Astrocyte (in vitro differentiated cells and primary cell): Measurements from ENCODE around the gene WDR43. TPM values are rescaled to one million over a fixed set of nuclear protein-coding genes. Genes with fewer than 3 reads are reported as not detected.

Source experiments
- DNase-seq: peaks from one replicate; pipeline ENCODE4 v3.0.0-alpha.2; 2010; ENCODE audit warnings: low read depth
- FAIRE-seq: peaks from 2 replicates; lab custom pipeline; 2011; peaks lifted over from hg19 to GRCh38; lab: Jason Lieb, UNC
- H2AFZ ChIP-seq: 2 replicates; pipeline ENCODE4 v1.6.0; 2012; ENCODE audit warnings: low read depth, low read length, inconsistent platforms
- H3K27ac ChIP-seq: 2 replicates; pipeline ENCODE4 v1.5.1; 2011; ENCODE audit warnings: low read depth, low read length, inconsistent platforms
- H3K27me3 ChIP-seq: 2 replicates; pipeline ENCODE4 v1.6.0; 2011; ENCODE audit warnings: low read length, inconsistent platforms; ENCODE audit not compliant: insufficient read depth
- H3K36me3 ChIP-seq: 2 replicates; pipeline ENCODE4 v1.5.1; 2011; ENCODE audit warnings: low read length, inconsistent platforms; ENCODE audit not compliant: insufficient read depth
- H3K4me1 ChIP-seq: 2 replicates; pipeline ENCODE4 v1.5.1; 2011; ENCODE audit warnings: low read length, inconsistent platforms; ENCODE audit not compliant: insufficient read depth
- H3K4me2 ChIP-seq: 2 replicates; pipeline ENCODE4 v1.6.0; 2012; ENCODE audit warnings: low read length, inconsistent platforms
- H3K4me3 ChIP-seq: 2 replicates; pipeline ENCODE4 v1.5.1; 2011; ENCODE audit warnings: low read depth, mild to moderate bottlenecking, low read length, inconsistent platforms; ENCODE audit not compliant: insufficient read depth
- H3K79me2 ChIP-seq: 2 replicates; pipeline ENCODE4 v1.6.0; 2012; ENCODE audit warnings: mild to moderate bottlenecking, low read length, inconsistent platforms; ENCODE audit not compliant: insufficient read depth
- H3K9ac ChIP-seq: 2 replicates; pipeline ENCODE4 v1.6.0; 2012; ENCODE audit warnings: mild to moderate bottlenecking, low read length, inconsistent platforms
- H3K9me3 ChIP-seq: 2 replicates; pipeline ENCODE4 v1.5.1; 2012; ENCODE audit warnings: low read depth, mild to moderate bottlenecking, low read length, inconsistent platforms; ENCODE audit not compliant: insufficient read depth
- H4K20me1 ChIP-seq: 2 replicates; pipeline ENCODE4 v1.6.0; 2012; ENCODE audit warnings: low read length, inconsistent platforms; ENCODE audit not compliant: insufficient read depth
- H3K27ac Mint-ChIP-seq: one replicate; pipeline ENCODE4 v1.8.0; 2021; ENCODE audit warnings: mild to moderate bottlenecking, mixed read lengths; ENCODE audit not compliant: unreplicated experiment
- H3K27me3 Mint-ChIP-seq: one replicate; pipeline ENCODE4 v1.8.0; 2021; ENCODE audit warnings: low read depth, mixed read lengths; ENCODE audit not compliant: unreplicated experiment
- H3K36me3 Mint-ChIP-seq: one replicate; pipeline ENCODE4 v1.8.0; 2021; ENCODE audit warnings: low read depth, mixed read lengths; ENCODE audit not compliant: unreplicated experiment
- H3K4me1 Mint-ChIP-seq: one replicate; pipeline ENCODE4 v1.8.0; 2021; ENCODE audit warnings: low read depth, mixed read lengths; ENCODE audit not compliant: unreplicated experiment
- H3K4me3 Mint-ChIP-seq: one replicate; pipeline ENCODE4 v1.8.0; 2021; ENCODE audit warnings: mild to moderate bottlenecking, moderate library complexity, mixed read lengths; ENCODE audit not compliant: unreplicated experiment
- H3K9me3 Mint-ChIP-seq: one replicate; pipeline ENCODE4 v1.8.0; 2021; ENCODE audit warnings: mild to moderate bottlenecking, mixed read lengths; ENCODE audit not compliant: unreplicated experiment
- CTCF ChIP-seq: IDR thresholded peaks from 2 replicates; pipeline ENCODE4 v1.5.1; 2011; ENCODE audit warnings: low read depth, mild to moderate bottlenecking, inconsistent platforms, low read length, moderate library complexity; ENCODE audit not compliant: insufficient read depth
- EZH2 ChIP-seq: IDR thresholded peaks from 2 replicates; pipeline ENCODE4 v1.6.1; 2012; ENCODE audit warnings: mild to moderate bottlenecking, low read length, inconsistent platforms; ENCODE audit not compliant: insufficient read depth
- total RNA-seq: library from RNA; stranded (reverse); gene quantifications from 2 replicates; pipeline ENCODE4 v1.2.1, GENCODE V29; 2021

Gene WDR43
- total RNA-seq, 1 donor from 2014 or later: 83.9 TPM

- H3K9ac ChIP-seq: no peak overlapping the region
- TF ChIP-seq EZH2 (no peak), CTCF (no peak)
- H3K27me3 ChIP-seq: no peaks in the 10 kb centered on the region
- no peak overlapping the region for H3K27ac ChIP-seq
- H3K79me2 ChIP-seq: peaks cover 94% of the 10 kb centered on the region
- Mint-ChIP-seq H3K27me3 (no peaks in the 10 kb centered on the region), H3K9me3 (no peaks in the 10 kb centered on the region), H3K4me1 (peaks cover 31% of the 10 kb centered on the region), H3K27ac (peak overlapping the region; percentile 75), H3K4me3 (no peak overlapping the region), H3K36me3 (peaks cover 28% of the 10 kb centered on the region)
- H4K20me1 ChIP-seq: peaks cover 82% of the 10 kb centered on the region
- no peak overlapping the region for H3K4me3 ChIP-seq
- peaks cover 2% of the 10 kb centered on the region for H3K4me1 ChIP-seq
- H2AFZ ChIP-seq: no peak overlapping the region
- no peaks in the 10 kb centered on the region for H3K9me3 ChIP-seq
- H3K36me3 ChIP-seq: peaks cover 49% of the 10 kb centered on the region
- no peak overlapping the region for H3K4me2 ChIP-seq
- FAIRE-seq (no peak), DNase-seq (no peak)
Measured at GRCh38 chr2:28906821-28907220, 12.4 kb downstream of the WDR43 start.

GRCh38 chr2:28908172-28908571 is 13.7 kb downstream of the WDR43 start:
- H3K27me3 ChIP-seq: no peaks in the 10 kb centered on the region
- H3K4me2 ChIP-seq: no peak overlapping the region
- H3K9ac ChIP-seq: no peak overlapping the region
- H3K27ac Mint-ChIP-seq: no peak overlapping the region
- H3K9me3 ChIP-seq: no peaks in the 10 kb centered on the region
- no peaks in the 10 kb centered on the region for H3K9me3 Mint-ChIP-seq
- H3K4me1 Mint-ChIP-seq: peaks cover 29% of the 10 kb centered on the region
- H2AFZ ChIP-seq: no peak overlapping the region
- peaks cover 28% of the 10 kb centered on the region for H3K36me3 Mint-ChIP-seq
- peaks cover 92% of the 10 kb centered on the region for H3K79me2 ChIP-seq
- H3K4me3 ChIP-seq: no peak overlapping the region
- H3K36me3 ChIP-seq: peaks cover 47% of the 10 kb centered on the region
- TF ChIP-seq EZH2 (no peak), CTCF (no peak)
- peaks cover 2% of the 10 kb centered on the region for H3K4me1 ChIP-seq
- FAIRE-seq: no peak
- no peaks in the 10 kb centered on the region for H3K27me3 Mint-ChIP-seq
- DNase-seq: no peak
- peaks cover 79% of the 10 kb centered on the region for H4K20me1 ChIP-seq
- H3K27ac ChIP-seq: no peak overlapping the region
- H3K4me3 Mint-ChIP-seq: no peak overlapping the region

GRCh38 chr2:28909655-28910353 is 15.3 kb downstream of the WDR43 start:
- Histone ChIP-seq H3K9me3 (no peaks in the 10 kb centered on the region), H3K9ac (no peak overlapping the region), H3K27ac (no peak overlapping the region), H3K27me3 (no peaks in the 10 kb centered on the region), H2AFZ (no peak overlapping the region), H3K79me2 (peaks cover 89% of the 10 kb centered on the region), H3K4me3 (no peak overlapping the region), H3K4me2 (no peak overlapping the region), H3K4me1 (no peaks in the 10 kb centered on the region), H4K20me1 (peaks cover 62% of the 10 kb centered on the region), H3K36me3 (peaks cover 54% of the 10 kb centered on the region)
- TF ChIP-seq EZH2 (no peak), CTCF (no peak)
- no peak overlapping the region for H3K27ac Mint-ChIP-seq
- no peak for DNase-seq
- H3K9me3 Mint-ChIP-seq: no peaks in the 10 kb centered on the region
- FAIRE-seq: no peak
- H3K4me1 Mint-ChIP-seq: peaks cover 21% of the 10 kb centered on the region
- no peaks in the 10 kb centered on the region for H3K27me3 Mint-ChIP-seq
- H3K4me3 Mint-ChIP-seq: no peak overlapping the region
- peaks cover 32% of the 10 kb centered on the region for H3K36me3 Mint-ChIP-seq
